ENCODE measurements around the gene ZBTB7C.

Gene ZBTB7C

DNA sequence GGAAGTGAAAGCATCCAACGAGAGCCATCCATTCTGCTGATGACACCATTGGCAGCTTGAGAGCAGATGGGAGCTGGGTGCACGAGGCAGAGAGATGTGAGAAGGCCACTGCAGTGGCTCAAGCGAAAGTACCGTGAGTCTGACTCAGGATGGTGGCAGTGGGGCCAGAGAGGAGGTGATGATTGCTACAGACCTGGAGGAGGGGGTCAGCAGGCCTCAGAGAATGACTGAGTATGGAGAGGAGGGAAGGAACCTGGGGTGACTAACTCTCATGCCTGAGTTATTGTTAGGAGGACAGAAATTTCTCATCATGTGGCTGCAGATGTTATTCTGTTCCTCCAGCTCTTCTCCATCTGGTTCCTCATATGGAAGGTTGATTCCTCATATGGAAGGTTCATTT, 8.8 kb upstream of the ZBTB7C start:
- no peak for DNase-seq

DNA sequence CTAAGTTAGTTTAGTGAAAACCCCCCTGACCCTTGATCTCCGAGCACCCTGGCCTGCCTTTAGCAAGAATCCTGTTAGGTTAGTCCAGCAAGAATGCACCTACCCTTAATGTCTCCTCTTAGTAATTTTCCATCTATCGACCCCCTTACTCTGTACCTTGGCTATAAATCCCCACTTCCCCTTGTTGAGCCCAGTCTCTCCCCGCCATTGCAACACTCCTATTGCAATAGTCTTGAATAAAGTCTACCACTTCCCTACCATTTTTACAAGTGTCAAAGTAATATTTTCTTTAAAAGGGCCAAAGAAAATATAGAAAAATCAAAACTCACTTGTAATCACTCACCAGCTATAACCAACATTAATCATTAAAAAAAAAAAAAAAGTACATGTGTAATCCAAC, 4.2 kb upstream of the ZBTB7C start:
- no peak for DNase-seq

DNA sequence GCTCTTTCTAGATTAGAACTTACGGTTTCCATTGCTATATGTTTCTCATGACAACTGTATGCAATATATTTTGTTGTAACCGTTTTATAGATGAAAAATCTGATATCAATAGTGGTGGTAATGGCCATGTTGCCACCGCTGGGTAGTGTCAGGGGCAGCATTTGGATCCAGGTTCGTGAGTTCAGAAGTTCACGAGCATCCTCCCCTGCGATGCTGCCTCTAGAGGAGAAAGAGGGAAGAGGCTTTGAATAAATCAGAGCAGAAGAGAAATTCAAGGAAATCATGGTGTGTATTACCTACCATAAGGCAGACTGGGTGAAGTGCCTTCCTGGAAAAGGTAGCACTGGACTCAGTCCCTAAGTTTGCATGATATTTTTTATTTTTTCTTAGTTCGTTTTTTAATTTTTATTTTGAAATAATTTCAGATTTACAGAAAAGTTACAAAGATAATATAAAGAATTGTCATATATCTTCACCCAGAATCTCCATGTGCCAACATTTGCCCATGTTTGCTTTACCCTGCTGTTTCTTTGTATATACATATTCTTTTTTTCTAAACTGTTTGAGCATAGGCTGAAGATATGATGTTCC, 3.3 kb upstream of the ZBTB7C start:
- DNase-seq, result peak; percentile 4

DNA sequence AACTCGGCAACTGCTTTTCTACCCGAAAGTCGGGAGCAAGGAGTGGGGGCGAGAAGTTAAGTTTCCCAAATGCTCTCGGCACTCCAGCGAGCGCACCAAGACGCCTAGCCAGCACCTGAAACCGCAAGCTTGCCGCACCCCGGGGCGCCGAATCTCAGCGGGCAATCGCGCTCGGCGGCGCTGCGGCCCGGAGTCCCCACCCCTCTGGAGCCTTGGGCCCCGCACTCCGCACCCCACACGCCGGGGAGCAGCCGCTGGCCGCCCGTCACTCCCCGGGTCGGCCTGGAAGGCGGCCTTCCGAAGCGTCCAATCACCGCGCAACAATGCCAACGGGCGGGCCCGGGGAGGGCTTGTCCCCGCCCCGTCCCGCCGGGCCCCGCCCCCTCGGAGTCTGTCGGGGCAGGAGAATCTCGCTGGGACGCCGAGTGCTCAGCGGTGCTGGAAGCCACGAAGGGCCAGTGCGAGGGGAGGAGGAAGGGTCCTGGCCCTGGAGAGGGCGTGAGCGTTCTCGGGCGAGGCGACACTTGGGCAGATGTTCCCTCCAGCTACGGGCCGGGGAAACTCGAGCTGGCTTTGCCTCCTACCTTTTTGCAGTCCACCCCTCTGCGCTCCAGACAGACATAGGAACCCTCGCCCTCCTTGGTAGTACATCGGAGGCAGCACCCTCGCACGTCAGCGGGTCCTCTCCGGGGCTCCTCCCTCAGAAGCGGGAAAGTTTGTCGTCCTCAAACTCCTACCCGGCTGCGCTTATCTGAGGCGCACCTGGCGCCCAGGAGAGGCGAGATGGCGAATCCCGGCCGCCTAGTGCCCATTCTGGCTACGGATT, 1.1 kb upstream of the ZBTB7C start:
- DNase-seq, result peak; percentile 38

DNA sequence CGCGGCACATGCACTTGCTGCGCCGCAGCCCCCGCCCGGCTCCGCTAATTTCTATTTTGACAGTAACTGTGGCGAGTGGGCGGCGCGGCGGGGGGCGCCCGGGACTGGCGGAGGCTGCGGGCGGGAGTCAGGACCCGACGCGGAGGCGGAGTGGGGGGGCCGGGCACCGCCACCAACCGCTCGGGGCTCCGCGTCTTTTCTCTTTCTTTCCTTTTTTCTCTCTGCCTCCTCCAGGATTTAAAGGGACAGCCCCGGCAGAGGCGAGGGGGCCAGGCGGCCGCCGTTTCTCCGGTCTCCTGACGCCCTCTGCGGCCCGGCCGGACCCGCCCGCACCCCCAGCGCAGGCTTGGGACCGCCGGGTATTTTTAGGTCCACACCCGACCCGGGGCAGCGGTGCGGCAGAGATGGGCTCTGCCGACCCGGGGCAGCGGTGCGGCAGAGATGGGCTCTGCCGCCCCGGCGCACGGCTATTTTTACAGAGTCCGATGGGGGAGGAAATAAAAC, 460 bp upstream of the ZBTB7C start:
- DNase-seq, result no peak

DNA sequence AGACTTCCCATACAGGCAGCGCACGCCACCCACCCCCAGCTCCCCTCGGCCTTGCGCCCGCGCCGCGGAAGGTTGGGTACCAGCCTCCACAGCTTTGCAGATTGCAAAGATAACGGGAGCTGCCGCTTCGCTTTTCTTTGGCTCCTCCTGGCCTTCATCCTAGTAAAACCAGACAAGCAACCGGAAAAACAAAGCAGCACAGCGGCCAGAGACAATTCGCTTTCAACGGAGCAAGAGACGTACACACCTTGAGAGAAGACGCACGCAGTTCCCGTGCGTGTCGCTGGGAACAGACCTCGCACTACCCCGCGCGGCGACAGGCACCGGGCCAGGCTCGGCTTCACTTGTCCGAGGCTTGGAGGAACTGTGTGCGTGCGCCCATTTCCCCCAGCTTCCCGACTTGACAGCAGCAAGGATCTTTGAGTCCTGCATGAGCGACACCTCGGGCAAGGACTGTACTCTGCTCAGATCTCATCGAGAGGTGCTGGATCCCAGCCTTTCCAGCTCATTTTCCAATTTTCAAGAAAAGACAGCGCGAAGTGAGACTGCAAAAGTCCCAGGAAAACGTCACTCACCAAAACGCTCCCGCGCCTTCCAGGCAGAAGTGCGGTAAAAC, 964 bp downstream of the ZBTB7C start:
- no peak for DNase-seq

DNA sequence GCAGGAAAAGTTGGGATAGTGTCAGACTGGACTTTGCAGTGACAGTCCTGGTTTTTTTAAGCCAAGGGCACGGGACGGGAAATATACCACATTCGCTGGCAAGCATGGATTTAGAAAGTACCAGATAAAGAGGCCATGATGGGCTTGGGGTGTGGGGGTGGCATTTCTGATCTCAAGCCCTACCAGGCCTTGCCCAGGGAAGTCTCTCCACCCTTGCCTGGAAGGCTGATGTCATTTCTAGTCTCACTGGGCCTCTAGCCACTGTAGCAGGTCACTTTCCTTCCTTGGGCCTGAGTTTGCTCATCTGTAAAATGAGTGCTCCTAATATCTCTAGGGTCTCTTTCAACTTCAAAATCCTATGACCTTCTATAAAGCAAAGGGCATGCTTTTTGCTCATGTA, 1.8 kb downstream of the ZBTB7C start:
- DNase-seq, result no peak

DNA sequence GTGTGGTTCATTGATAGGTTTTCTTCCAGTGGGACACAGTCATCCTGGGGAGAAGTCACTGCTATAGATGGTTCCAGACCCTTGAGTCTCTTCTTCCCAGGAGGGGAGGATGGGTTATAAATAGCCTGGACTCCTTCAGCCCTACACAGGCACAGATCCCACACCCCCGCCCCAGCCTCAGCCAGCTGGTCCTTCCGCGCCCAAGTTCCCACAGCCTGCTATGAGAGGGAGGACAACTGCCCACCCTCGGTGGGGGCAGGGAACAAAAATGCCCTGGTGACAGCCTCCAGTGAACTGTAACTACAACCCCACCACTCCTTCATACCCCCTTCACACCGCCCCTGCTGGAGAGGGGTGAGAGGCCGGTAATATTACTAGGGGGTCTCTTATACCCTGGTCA, 3.2 kb downstream of the ZBTB7C start:
- no peak for DNase-seq

DNA sequence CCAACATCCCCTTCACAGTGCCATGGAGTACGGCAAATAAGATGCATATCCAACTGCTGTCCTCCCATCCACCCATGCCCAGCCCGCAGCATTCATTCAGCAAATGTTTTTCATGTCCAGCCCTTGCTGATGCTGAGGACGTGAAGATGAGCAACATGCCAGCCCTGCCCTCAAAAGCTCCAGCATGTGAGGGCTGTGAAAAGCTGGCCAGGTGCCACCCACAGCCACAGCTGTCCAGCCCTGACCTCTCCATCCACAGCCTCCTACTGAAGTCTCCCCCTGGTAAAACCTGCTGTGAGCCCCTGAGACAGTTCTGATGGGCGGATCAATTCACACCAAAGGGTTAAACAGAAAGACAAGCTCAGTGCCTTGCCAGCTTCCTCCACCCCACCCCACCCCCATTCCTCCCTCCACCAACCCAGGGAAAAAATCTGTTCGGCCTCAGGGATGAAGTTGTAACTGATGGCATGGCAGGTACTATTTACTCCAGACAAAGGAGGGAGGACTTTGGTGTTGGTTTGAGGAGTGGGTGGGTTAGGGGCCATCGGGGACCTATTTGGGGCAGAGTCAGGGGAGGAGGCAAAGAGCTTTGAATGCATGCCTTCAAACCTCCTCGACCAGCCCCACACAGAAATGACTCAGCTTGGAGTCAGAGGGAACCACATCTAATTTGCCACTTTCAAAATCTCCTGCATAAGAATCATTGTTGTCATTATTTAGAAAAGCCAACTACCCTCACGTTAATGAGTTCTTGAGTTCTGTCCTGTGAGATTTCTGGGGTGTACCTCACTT, 4.3 kb downstream of the ZBTB7C start:
- no peak for DNase-seq

DNA sequence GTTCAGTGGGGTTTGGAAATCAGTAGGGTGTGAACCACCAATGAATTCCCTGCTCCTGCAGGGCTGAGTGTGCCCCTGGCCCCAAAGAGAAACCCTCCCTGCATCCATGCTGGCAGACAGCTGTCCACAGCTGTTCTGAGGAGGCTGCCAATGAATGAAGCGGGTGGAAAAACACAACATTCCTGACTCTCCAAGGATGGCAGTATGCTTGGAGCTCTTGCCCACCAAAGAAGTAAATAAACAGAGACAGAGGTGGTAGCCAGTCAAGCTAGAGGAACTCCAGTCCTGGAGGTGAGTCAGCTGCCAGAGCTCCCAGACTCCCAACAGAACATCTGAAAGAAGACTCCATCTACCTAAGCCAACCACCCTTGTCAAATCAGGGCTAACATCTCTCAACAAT, 6.2 kb downstream of the ZBTB7C start:
- no peak for DNase-seq

DNA sequence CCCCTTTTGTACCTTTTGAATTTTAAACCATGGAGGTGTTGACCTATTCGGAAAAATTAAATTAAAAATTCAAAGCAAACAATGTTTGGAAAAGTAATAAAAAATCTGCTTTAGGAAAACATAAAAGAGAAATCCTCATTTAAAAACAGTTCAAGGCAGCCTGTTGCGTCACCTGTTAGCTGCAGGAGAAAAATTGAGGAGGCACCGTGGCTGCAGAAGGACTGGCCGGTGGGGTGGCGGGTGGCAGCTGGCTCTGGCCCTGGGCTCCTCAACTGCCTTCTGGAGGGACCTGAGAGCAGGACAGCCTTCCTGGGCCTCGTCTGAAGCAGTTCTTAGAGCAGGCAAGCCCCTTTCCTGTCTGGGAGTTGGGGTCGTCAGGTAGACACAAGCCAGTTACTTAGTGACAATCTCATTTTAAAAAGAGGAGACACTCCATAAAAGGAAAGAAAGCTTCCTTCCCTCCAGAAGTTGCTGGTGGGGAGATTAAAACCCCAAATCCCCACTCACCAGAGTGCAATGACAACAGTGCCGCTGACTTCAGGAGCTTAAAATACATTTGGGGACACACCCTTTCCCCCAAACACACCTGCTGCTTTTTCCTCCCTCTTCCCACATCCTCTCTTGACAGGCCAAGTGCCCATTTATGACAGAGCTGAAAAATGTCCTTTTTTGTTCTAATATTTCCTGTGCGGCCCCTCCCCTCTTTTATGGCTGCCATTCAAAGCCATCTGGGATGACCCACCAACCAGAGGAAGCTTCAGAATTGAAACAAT, 9.7 kb downstream of the ZBTB7C start:
- DNase-seq, result no peak

DNA sequence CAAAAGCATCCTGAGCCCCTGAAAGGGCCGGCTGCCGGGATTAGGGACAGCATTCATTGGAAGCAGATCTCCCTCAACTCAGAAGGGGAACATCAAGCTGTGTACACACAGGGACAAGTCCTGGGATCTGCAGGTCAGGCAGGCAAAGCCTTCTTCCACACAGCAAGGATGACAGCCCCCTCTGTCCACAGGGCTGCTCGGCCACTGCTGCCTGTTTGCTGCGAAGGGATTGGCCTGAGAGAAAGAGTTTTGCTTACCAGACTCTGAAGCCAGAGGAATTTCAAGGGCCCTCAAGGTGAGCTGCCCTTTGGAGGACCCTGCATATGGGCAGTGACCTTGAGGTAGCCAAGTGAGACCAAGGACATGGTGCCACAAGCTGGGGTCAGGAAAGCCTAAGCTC, 11.1 kb downstream of the ZBTB7C start:
- DNase-seq, result no peak

DNA sequence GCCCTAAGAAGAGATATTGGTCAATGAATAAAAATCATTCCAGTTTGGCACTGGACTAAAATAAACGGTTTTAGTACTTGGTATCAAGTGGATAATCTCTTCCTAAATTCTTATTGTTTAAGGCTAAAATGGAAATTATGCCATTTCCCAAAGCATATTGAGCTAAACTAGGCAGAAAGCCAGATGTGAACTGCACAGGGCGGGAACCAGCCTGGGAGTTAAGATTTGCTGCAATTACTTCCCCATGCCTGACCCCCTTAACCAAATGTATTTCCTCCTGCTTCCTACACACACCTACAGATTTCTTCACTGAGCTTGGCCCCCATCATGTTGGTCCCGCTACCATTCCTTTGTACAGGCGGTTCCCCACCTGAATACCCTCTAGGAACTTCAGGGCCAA, 12.2 kb downstream of the ZBTB7C start:
- DNase-seq, result no peak

DNA sequence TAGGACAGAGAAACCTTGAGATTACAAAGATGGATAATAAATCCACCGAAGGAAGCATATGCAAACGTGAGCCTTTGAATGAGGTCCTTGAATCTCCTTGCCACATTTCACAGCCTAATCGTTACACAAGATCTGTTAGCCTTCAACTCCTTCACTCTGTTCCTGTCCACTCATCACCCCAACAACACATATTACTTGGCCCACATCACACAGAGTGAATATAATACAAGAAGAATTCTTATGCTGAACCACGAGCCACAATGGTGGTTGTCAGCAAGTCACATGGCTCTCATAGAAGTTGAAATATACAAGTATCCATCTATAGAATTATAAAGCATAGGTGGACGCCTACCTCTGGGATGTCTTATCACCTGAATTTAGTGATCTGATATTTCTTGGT, 12.6 kb downstream of the ZBTB7C start:
- DNase-seq, result no peak

DNA sequence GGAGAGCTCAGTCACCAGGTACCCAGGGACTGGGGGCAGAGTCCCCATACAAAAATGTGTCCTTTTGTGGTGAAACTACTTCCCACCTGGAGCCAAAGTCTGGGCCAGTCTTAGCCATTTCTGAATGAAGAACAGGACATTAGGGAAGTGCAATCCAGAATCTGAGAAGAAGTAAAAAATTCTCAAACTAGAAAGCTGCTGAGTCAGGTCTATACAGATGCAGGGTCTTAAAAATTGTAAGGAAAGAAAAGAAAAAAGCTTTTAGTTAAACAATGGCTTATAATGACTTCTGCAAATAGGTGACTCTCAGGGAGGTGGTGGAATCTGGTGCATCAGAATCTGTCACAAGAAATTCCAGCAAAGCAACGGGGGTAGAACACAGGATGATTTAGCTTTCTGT, 13.5 kb downstream of the ZBTB7C start:
- no peak for DNase-seq

DNA sequence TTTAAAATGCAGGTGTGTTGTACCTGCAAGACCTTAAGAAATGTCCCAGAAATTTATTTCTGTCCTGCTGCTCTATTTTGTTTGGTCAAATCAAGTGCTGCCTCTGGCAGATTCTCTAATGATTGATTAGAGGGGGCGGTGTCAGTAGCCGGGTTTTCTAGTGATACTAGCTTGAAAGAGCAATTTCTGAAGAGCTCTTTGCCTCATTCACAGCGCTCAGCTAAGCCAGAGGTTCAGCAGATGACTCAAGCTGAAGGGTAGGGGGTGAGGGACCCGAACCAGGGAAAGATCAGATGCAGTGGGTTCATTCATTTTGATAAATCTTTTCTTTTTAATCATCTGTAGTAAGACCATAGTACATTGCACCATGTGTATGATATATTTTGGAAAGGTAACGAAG, 15.0 kb downstream of the ZBTB7C start:
- no peak for DNase-seq

DNA sequence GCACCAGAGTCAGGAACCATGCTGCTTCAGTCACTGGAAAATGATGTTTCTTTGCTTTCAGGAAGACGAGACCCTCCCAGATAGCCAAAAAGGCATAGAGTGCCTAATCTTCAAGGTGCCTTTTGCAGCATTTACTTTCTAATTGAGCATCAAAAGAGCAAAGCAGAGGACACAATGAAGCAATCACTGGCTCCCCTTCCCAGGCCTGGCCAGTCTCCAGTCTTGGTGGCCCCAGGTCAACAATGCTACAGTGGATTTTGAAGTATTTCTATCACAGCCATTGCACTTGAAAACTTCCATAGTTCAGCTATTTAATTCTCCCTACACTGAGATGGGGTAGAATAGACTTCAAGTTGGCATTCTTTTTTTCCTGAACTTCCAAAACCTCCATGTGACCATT, 15.4 kb downstream of the ZBTB7C start:
- DNase-seq, result no peak

DNA sequence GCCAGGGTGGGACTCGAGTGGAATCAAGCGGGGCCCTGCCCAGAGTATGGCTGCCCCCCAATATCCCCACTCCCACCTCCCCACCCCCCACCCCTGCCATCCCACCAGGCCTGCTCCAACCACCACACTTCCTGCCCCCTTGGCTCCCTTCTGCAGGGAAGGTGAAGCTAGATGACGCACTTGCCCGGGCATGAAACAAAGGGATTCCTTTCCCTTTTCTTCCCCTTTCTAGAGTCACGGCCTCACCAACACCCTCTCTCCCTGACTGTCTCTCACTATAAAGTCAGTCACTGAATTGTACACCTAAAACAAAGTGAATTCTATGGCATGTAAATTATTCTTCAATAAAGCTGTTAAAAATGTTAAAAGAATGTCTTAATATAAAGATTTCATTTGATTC, 16.0 kb downstream of the ZBTB7C start:
- no peak for DNase-seq

DNA sequence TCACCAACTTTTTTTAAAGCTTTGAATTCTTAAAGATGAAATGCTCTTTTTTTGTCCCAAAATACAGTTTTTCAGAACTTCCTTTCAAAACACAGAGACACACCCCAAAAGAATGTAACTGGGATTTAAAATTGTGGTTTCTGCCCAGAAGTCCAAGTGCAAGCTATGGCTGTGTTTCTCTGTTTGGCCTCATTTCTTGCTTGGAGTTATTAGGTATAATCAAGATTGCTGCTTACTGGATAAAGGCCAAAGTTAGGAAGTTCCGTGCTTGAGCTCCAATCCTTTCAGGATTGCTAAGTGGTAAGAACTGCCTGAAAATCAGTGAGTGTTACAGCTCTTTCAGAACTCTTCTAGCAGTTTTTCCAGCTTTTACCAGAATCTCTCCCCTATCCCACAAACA, 16.9 kb downstream of the ZBTB7C start:
- DNase-seq, result no peak

DNA sequence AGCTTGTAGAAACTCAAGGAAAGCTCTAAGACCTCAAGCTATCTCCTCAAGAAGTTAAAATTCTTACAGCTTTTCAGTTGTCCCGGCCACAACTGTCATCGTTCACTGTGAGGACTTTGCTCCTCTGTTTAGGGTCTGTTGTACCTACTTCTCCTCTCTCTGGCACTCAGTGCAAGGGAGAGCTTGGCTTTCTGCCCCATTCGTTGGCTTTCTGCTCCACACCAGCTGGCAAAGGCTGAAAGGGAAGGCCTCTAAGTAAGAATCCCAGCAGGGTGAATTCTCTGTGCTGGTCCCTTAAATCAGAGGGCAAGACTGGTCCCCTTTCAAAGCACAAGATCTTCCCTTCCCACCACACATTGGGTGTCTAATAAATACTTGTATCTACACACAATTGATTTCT, 17.3 kb downstream of the ZBTB7C start:
- DNase-seq, result no peak

DNA sequence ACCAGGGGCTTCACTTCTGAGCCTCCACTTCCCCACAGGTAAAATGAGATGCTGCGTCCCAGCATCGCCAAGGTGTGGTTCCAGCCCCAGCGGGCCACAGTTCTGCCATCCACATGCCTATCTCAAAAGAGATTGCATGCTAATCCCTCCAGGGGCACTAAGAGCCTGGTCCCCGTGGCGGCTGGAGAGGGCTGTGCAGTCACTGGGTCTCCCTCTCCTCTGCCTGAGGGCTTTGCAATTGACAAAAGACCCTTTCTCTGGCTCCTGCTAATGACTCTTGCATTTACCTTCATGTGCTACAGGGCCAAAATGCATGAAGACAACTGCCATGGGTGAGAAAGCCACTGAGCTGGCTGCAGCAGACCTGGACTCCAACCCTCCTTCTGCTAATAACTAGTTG, 18.5 kb downstream of the ZBTB7C start:
- no peak for DNase-seq

DNA sequence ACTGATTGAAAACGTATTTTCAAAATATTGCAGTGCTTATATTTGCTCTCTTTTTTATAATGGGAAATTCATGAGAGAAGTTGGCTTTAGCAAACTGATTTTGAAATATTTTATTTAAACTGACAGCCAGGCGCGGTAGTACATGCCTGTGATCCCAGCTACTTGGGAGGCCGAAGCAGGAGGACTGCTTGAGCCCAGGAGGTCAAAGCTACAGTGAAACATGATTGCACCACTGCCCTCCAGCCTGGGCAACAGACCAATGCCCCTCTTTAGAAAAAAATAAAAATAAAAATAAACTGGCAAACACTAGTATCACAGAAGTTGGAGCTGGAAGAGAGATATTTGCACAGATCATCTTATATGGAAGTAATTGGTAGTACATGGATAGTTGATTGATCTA, 20.7 kb downstream of the ZBTB7C start:
- DNase-seq, result no peak

DNA sequence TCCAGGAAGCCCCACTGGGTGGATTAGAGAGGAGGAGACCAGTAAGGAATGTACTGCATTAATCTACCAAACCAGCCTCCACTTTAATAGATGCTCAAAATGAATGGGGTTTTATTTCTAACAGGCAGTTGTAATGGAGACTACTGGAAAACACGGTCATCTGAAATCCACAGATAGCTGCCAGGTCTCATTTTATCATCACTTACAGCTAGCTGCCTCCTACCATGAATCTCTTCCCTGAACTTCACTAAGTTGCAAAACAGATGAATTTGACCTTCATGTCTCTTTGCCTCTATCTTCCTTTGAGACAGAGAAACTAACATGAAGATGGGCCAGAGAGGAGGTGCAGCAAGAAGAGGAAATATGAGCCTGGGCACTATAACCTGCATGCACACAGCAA, 21.9 kb downstream of the ZBTB7C start:
- DNase-seq, result no peak
